Measurements from ENCODE around the gene AGAP1. TPM values are rescaled to one million over a fixed set of nuclear protein-coding genes. Genes with fewer than 3 reads are reported as not detected.

Gene AGAP1
- total RNA-seq, 1 donor from 2014 or later = 54.7 TPM

GRCh38 chr2:235614176-235614860 lies 120.5 kb downstream of the AGAP1 start:
- H3K27ac Mint-ChIP-seq (ENCODE audit: unreplicated experiment) = no peak overlapping the region
- no peak for TF ChIP-seq CTCF (conservative IDR thresholded peaks at IDR 0.05)
- H3K27me3 Mint-ChIP-seq (ENCODE audit: low read depth) = no peaks in the 10 kb centered on the region
- no peaks in the 10 kb centered on the region for H3K36me3 Mint-ChIP-seq (ENCODE audit: low read depth)
- no peak overlapping the region for H3K4me3 Mint-ChIP-seq
- H3K9me3 Mint-ChIP-seq = no peaks in the 10 kb centered on the region
- no peak for DNase-seq (ENCODE audit: low read depth, low spot score)
- H3K4me1 Mint-ChIP-seq = peaks cover 48% of the 10 kb centered on the region

GRCh38 chr2:235614900-235615712 lies 121.3 kb downstream of the AGAP1 start:
- Mint-ChIP-seq H3K9me3 (no peaks in the 10 kb centered on the region), H3K4me1 (peaks cover 48% of the 10 kb centered on the region), H3K27me3 (ENCODE audit: low read depth) (no peaks in the 10 kb centered on the region), H3K36me3 (ENCODE audit: low read depth) (no peaks in the 10 kb centered on the region), H3K4me3 (no peak overlapping the region), H3K27ac (ENCODE audit: unreplicated experiment) (no peak overlapping the region)
- no peak for TF ChIP-seq CTCF (conservative IDR thresholded peaks at IDR 0.05)
- no peak for DNase-seq (ENCODE audit: low read depth, low spot score)

- Mint-ChIP-seq H3K4me1 (peaks cover 46% of the 10 kb centered on the region), H3K27ac (ENCODE audit: unreplicated experiment) (no peak overlapping the region), H3K36me3 (ENCODE audit: low read depth) (no peaks in the 10 kb centered on the region), H3K27me3 (ENCODE audit: low read depth) (no peaks in the 10 kb centered on the region), H3K4me3 (no peak overlapping the region), H3K9me3 (no peaks in the 10 kb centered on the region)
- TF ChIP-seq CTCF (conservative IDR thresholded peaks at IDR 0.05) = no peak
- no peak for DNase-seq (ENCODE audit: low read depth, low spot score)
Measured at GRCh38 chr2:235616885-235617284, 123.0 kb downstream of the AGAP1 start.

- Mint-ChIP-seq H3K27me3 (ENCODE audit: low read depth) (no peaks in the 10 kb centered on the region), H3K36me3 (ENCODE audit: low read depth) (no peaks in the 10 kb centered on the region), H3K4me3 (no peak overlapping the region), H3K9me3 (no peaks in the 10 kb centered on the region), H3K27ac (ENCODE audit: unreplicated experiment) (no peak overlapping the region), H3K4me1 (peaks cover 49% of the 10 kb centered on the region)
- DNase-seq (ENCODE audit: low read depth, low spot score) = no peak
- no peak for TF ChIP-seq CTCF (conservative IDR thresholded peaks at IDR 0.05)
Measured at GRCh38 chr2:235618039-235618438, 124.2 kb downstream of the AGAP1 start.

- no peak for TF ChIP-seq CTCF (conservative IDR thresholded peaks at IDR 0.05)
- Mint-ChIP-seq H3K36me3 (ENCODE audit: low read depth) (no peaks in the 10 kb centered on the region), H3K4me3 (no peak overlapping the region), H3K9me3 (no peaks in the 10 kb centered on the region), H3K4me1 (peaks cover 43% of the 10 kb centered on the region), H3K27ac (ENCODE audit: unreplicated experiment) (no peak overlapping the region), H3K27me3 (ENCODE audit: low read depth) (no peaks in the 10 kb centered on the region)
- DNase-seq (ENCODE audit: low read depth, low spot score) = no peak
Measured at GRCh38 chr2:235619544-235619943, 125.7 kb downstream of the AGAP1 start.

All from neural crest cell (in vitro differentiated cells).